Activated CD8-positive, alpha-beta T cell treated with anti-CD3 and anti-CD28 coated beads, Interleukin-2, amount 10 ng/mL, durations not matched to agents 7 days and 5 days (primary cell): ENCODE measurements around the gene SHMT1. TPM values are rescaled to one million over a fixed set of nuclear protein-coding genes. Genes with fewer than 3 reads are reported as not detected.
A peak's percentile ranks its signal among the peaks of the same experiment; 100 is the strongest.

Experiments
- ATAC-seq: fragments of 150-1000 bp; cut with Tn5 transposase; one replicate; pipeline ENCODE4 v1.10.0; 2021; ENCODE audit warnings: moderate library complexity
- CTCF ChIA-PET: fragments of 350-600 bp; sonication (Branson Sonifier 250); formaldehyde crosslinking; loops from one replicate; lab custom pipeline; 2021; ENCODE audit warnings: antibody characterized with exemption; lab: Charles Lee
- POLR2A ChIA-PET: fragments of 350-600 bp; sonication (Branson Sonifier 250); formaldehyde crosslinking; loops from one replicate; lab custom pipeline; 2021; ENCODE audit warnings: antibody characterized with exemption; lab: Charles Lee
- DNase-seq: peaks from one replicate; pipeline ENCODE4 v3.0.0-alpha.2; 2020
- H3K27ac Mint-ChIP-seq: one replicate; pipeline ENCODE4 v1.8.0; 2021; ENCODE audit warnings: mild to moderate bottlenecking, mixed read lengths
- H3K27me3 Mint-ChIP-seq: one replicate; pipeline ENCODE4 v1.8.0; 2021; ENCODE audit warnings: low read depth, mixed read lengths
- H3K36me3 Mint-ChIP-seq: one replicate; pipeline ENCODE4 v1.8.0; 2021; ENCODE audit warnings: low read depth, mixed read lengths
- H3K4me1 Mint-ChIP-seq: one replicate; pipeline ENCODE4 v1.8.0; 2021; ENCODE audit warnings: low read depth, mixed read lengths
- H3K4me3 Mint-ChIP-seq: one replicate; pipeline ENCODE4 v1.8.0; 2021; ENCODE audit warnings: mild to moderate bottlenecking, mixed read lengths
- H3K9me3 Mint-ChIP-seq: one replicate; pipeline ENCODE4 v1.8.0; 2022; ENCODE audit warnings: mixed read lengths; ENCODE audit not compliant: insufficient read depth
- total RNA-seq, 2 experiments: library from RNA; stranded (reverse); gene quantifications; one replicate each; pipeline ENCODE4 v1.2.3, GENCODE V29; 2021

Gene SHMT1
- total RNA-seq, 2 experiments from 2014 or later = 60.7 to 61.8 TPM

DNA sequence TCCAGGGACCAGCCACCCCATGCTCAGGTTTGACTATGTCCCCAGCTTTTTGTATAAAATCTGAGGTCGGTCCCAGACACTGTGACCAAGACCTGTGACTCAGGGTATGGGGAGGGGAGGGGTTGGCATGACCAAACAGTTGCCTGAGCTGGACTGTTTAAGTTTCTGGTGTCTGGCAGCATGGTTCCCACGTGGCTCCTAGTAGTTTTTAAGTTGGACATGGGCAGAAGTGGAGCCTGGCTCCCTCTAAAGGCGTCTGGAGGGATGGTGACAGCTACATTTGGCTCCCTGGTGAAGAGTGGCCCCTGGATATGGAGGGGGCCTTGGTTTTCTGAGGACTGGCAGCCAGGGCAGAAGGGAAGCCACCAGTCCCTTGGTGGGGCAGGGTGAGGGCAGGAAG lies 40.3 kb downstream of the SHMT1 start:
- Mint-ChIP-seq H3K9me3 (no peaks in the 10 kb centered on the region), H3K4me1 (peaks cover 27% of the 10 kb centered on the region), H3K27me3 (no peaks in the 10 kb centered on the region), H3K36me3 (peaks cover 48% of the 10 kb centered on the region), H3K4me3 (no peak overlapping the region), H3K27ac (peak overlapping the region; percentile 39)
- ChIA-PET POLR2A (no interaction called here), CTCF (no interaction called here)
- DNase-seq = no peak
- ATAC-seq = no peak

DNA sequence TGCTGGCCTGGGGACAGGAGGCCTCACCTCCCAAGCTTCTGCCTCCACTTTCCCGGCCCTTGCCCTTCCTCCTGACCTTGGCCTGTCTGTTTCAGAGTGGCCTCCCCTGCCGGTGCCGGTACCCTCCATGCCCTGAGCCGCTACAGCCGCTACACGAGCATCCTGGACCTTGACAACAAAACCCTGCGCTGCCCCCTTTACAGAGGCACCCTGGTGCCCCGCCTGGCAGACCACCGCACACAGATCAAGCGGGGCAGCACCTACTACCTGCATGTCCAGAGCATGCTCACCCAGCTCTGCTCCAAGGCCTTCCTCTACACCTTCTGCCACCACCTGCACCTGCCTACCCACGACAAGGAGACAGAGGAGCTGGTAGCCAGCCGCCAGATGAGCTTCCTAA lies 40.8 kb downstream of the SHMT1 start:
- CTCF ChIA-PET = no interaction called here
- Mint-ChIP-seq H3K27ac (peak overlapping the region; percentile 6), H3K9me3 (no peaks in the 10 kb centered on the region), H3K4me3 (no peak overlapping the region), H3K4me1 (peaks cover 32% of the 10 kb centered on the region), H3K27me3 (no peaks in the 10 kb centered on the region), H3K36me3 (peaks cover 50% of the 10 kb centered on the region)
- DNase-seq (no peak), ATAC-seq (no peak)
- POLR2A ChIA-PET = no interaction called here

GRCh38 chr17:18321309-18321708 lies 42.0 kb downstream of the SHMT1 start:
- CTCF ChIA-PET = interaction anchor here (0.9 kb wide), 1 partner anchor 15 kb away, joined by 3 read pairs; no protein-coding TSS in a partner anchor
- H3K9me3 Mint-ChIP-seq = no peaks in the 10 kb centered on the region
- peaks cover 44% of the 10 kb centered on the region for H3K4me1 Mint-ChIP-seq

GRCh38 chr17:18320301-18320700 lies 43.0 kb downstream of the SHMT1 start:
- H3K27ac Mint-ChIP-seq = no peak overlapping the region
- POLR2A ChIA-PET = no interaction called here
- peaks cover 52% of the 10 kb centered on the region for H3K4me1 Mint-ChIP-seq

More at GRCh38 chr17:18321309-18321708, 42.0 kb downstream of the SHMT1 start:
- no peak for ATAC-seq
- H3K27me3 Mint-ChIP-seq = no peaks in the 10 kb centered on the region
- H3K4me3 Mint-ChIP-seq = no peak overlapping the region
- POLR2A ChIA-PET = no interaction called here
- DNase-seq = no peak
- H3K27ac Mint-ChIP-seq = no peak overlapping the region
- H3K36me3 Mint-ChIP-seq = peaks cover 55% of the 10 kb centered on the region

GRCh38 chr17:18319604-18320256 lies 43.6 kb downstream of the SHMT1 start:
- Mint-ChIP-seq H3K4me1 (peaks cover 52% of the 10 kb centered on the region), H3K27ac (peak overlapping the region; percentile 20), H3K27me3 (no peaks in the 10 kb centered on the region), H3K4me3 (peak overlapping the region; percentile 8), H3K36me3 (peaks cover 53% of the 10 kb centered on the region), H3K9me3 (no peaks in the 10 kb centered on the region)
- ChIA-PET CTCF (interaction anchor here (0.9 to 1.0 kb wide), 2 partner anchors 13 to 34 kb away, joined by 4 read pairs; no protein-coding TSS in a partner anchor), POLR2A (no interaction called here)
- ATAC-seq (no peak), DNase-seq (peak; percentile 41)

More at GRCh38 chr17:18320301-18320700, 43.0 kb downstream of the SHMT1 start:
- Mint-ChIP-seq H3K36me3 (peaks cover 58% of the 10 kb centered on the region), H3K9me3 (no peaks in the 10 kb centered on the region), H3K27me3 (no peaks in the 10 kb centered on the region), H3K4me3 (no peak overlapping the region)
- no peak for ATAC-seq
- CTCF ChIA-PET = interaction anchor here (0.9 to 1.0 kb wide), 3 partner anchors 12 to 33 kb away, joined by 3 to 4 read pairs (median 4); no protein-coding TSS in a partner anchor
- DNase-seq = no peak

DNA sequence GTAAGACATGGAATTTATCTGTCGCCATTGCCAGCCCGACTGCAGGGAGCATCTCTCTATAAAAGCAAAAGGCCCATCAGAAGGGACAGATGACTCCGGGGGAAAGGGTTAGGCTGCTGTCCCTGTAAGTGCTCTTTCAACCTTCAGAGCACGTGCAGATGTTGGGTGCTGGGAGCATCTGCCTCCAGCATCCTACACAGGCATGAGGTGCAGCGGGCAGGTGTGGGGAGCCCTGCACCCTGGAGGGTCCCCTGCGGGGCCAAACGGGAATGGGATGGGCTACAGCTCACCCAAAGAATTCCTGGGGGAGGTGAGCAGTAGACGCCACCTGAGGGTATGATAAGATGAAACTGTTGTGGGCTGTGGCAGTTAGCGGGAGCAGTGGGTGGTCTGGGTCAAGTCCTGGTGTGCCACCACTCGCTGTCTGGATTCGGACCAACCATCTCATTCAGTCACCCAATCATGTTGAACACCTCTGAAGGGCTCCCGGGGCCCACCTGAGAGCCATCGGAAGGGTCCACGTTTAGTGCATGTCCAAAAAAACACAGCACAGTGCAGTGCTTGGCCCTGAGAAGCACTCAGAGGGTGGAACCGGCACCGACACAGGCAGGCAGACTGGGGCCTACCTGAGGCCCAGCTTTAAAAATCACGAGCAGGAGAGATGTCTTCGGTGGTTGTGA lies 44.4 kb downstream of the SHMT1 start:
- no peak for ATAC-seq
- peak overlapping the region; percentile 28 for H3K4me3 Mint-ChIP-seq
- H3K36me3 Mint-ChIP-seq = peaks cover 49% of the 10 kb centered on the region
- no peaks in the 10 kb centered on the region for H3K27me3 Mint-ChIP-seq
- no peaks in the 10 kb centered on the region for H3K9me3 Mint-ChIP-seq
- ChIA-PET CTCF (no interaction called here), POLR2A (no interaction called here)
- H3K4me1 Mint-ChIP-seq = peaks cover 52% of the 10 kb centered on the region
- no peak for DNase-seq
- H3K27ac Mint-ChIP-seq = no peak overlapping the region

- ChIA-PET POLR2A (interaction anchor here (0.9 kb wide), 1 partner anchor 70 kb away, joined by 4 read pairs; no protein-coding TSS in a partner anchor), CTCF (no interaction called here)
- H3K36me3 Mint-ChIP-seq = peaks cover 51% of the 10 kb centered on the region
- H3K4me1 Mint-ChIP-seq = peaks cover 58% of the 10 kb centered on the region
- H3K9me3 Mint-ChIP-seq = no peaks in the 10 kb centered on the region
- H3K27me3 Mint-ChIP-seq = no peaks in the 10 kb centered on the region
- ATAC-seq = no peak
- H3K27ac Mint-ChIP-seq = peak overlapping the region; percentile 60
- H3K4me3 Mint-ChIP-seq = no peak overlapping the region
- DNase-seq = no peak
Observed at GRCh38 chr17:18318117-18318516, 45.2 kb downstream of the SHMT1 start.

- H3K36me3 Mint-ChIP-seq = peaks cover 59% of the 10 kb centered on the region
- no peaks in the 10 kb centered on the region for H3K27me3 Mint-ChIP-seq
- ChIA-PET POLR2A (interaction anchor here (1.0 to 1.2 kb wide), 4 partner anchors 12 to 133 kb away, joined by 3 read pairs; no protein-coding TSS in a partner anchor), CTCF (no interaction called here)
- no peaks in the 10 kb centered on the region for H3K9me3 Mint-ChIP-seq
- H3K4me3 Mint-ChIP-seq = peak overlapping the region; percentile 84
- peaks cover 76% of the 10 kb centered on the region for H3K4me1 Mint-ChIP-seq
- H3K27ac Mint-ChIP-seq = peak overlapping the region; percentile 98
- DNase-seq (no peak), ATAC-seq (no peak)
Observed at GRCh38 chr17:18315961-18316360, 47.4 kb downstream of the SHMT1 start.

GRCh38 chr17:18315562-18315922 lies 47.8 kb downstream of the SHMT1 start:
- POLR2A ChIA-PET = interaction anchor here (1.0 to 1.2 kb wide), 3 partner anchors 13 to 133 kb away, joined by 3 read pairs; no protein-coding TSS in a partner anchor
- H3K9me3 Mint-ChIP-seq = no peaks in the 10 kb centered on the region
- CTCF ChIA-PET = no interaction called here
- H3K4me3 Mint-ChIP-seq = peak overlapping the region; percentile 84
- no peaks in the 10 kb centered on the region for H3K27me3 Mint-ChIP-seq
- H3K36me3 Mint-ChIP-seq = peaks cover 62% of the 10 kb centered on the region
- peak; percentile 67 for DNase-seq
- peaks cover 75% of the 10 kb centered on the region for H3K4me1 Mint-ChIP-seq
- ATAC-seq = peak; percentile 20
- peak overlapping the region; percentile 98 for H3K27ac Mint-ChIP-seq

- Mint-ChIP-seq H3K27ac (peak within 1 kb of the TSS; percentile 98), H3K27me3 (no peaks in the 10 kb centered on the region), H3K4me1 (peaks cover 72% of the 10 kb centered on the region), H3K9me3 (no peaks in the 10 kb centered on the region), H3K4me3 (peak within 1 kb of the TSS; percentile 84), H3K36me3 (peaks cover 66% of the 10 kb centered on the region)
- POLR2A ChIA-PET = interaction anchor here (0.7 to 1.2 kb wide), 6 partner anchors 13 to 992 kb away, joined by 3 to 5 read pairs (median 3); no protein-coding TSS in a partner anchor
- peak; percentile 99 for DNase-seq
- peak; percentile 96 for ATAC-seq
- CTCF ChIA-PET = interaction anchor here (1.0 kb wide), 1 partner anchor 105 kb away, joined by 3 read pairs; no protein-coding TSS in a partner anchor
Observed at GRCh38 chr17:18314731-18315561, 48.4 kb downstream of the SHMT1 start, which contains the start of the genes SMCR8 and TOP3A. TSS of gene SMCR8 (plus strand) at chr17:18315293. CDS start at chr17:18315790, 497 bp downstream. TSS of gene TOP3A (minus strand) at chr17:18314994. CDS start at chr17:18314778, 216 bp downstream.
